Thoracic aorta (tissue), 2 donors: Measurements from ENCODE around the gene HES7. TPM values are rescaled to one million over a fixed set of nuclear protein-coding genes. Genes with fewer than 3 reads are reported as not detected.
A peak's percentile ranks its signal among the peaks of the same experiment; 100 is the strongest.

ENCODE experiments used
- ATAC-seq: fragments of 150-250 bp; one replicate; pipeline ENCODE4 v1.8.0; 2017; ENCODE audit warnings: low read depth; ENCODE audit not compliant: insufficient number of reproducible peaks, low FRiP score
- DNase-seq: peaks from one replicate; pipeline ENCODE4 v3.0.0-alpha.2; 2020; ENCODE audit warnings: low spot score
- H3K27ac ChIP-seq, 2 donors: fragments of 200-600 bp; sonication (generic); 1 replicate in 1 of 2; 2 replicates in 1 of 2; pipeline ENCODE4 v1.5.1; 2016; ENCODE audit warnings: mild to moderate bottlenecking in 2 of 2, moderate library complexity in 2 of 2
- H3K27me3 ChIP-seq: fragments of 200-600 bp; sonication (generic); replicated peaks from 2 replicates; pipeline ENCODE4 v1.6.0; 2016; ENCODE audit warnings: mild to moderate bottlenecking; ENCODE audit not compliant: insufficient read depth
- H3K36me3 ChIP-seq: fragments of 200-600 bp; sonication (generic); one replicate; pipeline ENCODE4 v1.5.1; 2016
- H3K4me1 ChIP-seq, 2 donors: fragments of 200-600 bp; sonication (generic); 1 replicate in 1 of 2; 2 replicates in 1 of 2; pipeline versions ENCODE4 v1.5.1 to v1.6.0; 2016; ENCODE audit warnings: low read depth in 2 of 2, mild to moderate bottlenecking in 1 of 2; ENCODE audit not compliant: control insufficient read depth in 1 of 2
- H3K4me3 ChIP-seq: fragments of 200-600 bp; sonication (generic); 2 replicates; pipeline ENCODE4 v1.5.1; 2016; ENCODE audit warnings: mild to moderate bottlenecking
- H3K9me3 ChIP-seq: fragments of 200-600 bp; sonication (generic); 2 replicates; pipeline ENCODE4 v1.5.1; 2016
- CTCF ChIP-seq: fragments of 200-600 bp; sonication (generic); IDR thresholded peaks from one replicate; pipeline ENCODE4 v1.5.1; 2019; ENCODE audit warnings: antibody characterized with exemption
- total RNA-seq, 2 donors: library from RNA; depleted of rRNA; stranded (reverse); fragments of >200 nt; gene quantifications; one replicate each; pipeline versions ENCODE4 v1.1.0 to v1.2.3, GENCODE V29; 2016

HES7 gene
- total RNA-seq, 2 donors from 2014 or later = not detected

GRCh38 chr17:8161289-8162232 lies 37.7 kb upstream of the HES7 start:
- ATAC-seq = no peak
- peak overlapping the region; percentile 98 to 99 for H3K27ac ChIP-seq

GRCh38 chr17:8160741-8161221 lies 36.9 kb upstream of the HES7 start:
- ATAC-seq = no peak
- Histone ChIP-seq H3K4me1 (peaks cover 28 to 58% of the 10 kb centered on the region in 2 donors), H3K27ac (peak overlapping the region; percentile 98 to 99), H3K9me3 (no peaks in the 10 kb centered on the region), H3K4me3 (peak overlapping the region; percentile 0), H3K27me3 (no peaks in the 10 kb centered on the region), H3K36me3 (no peaks in the 10 kb centered on the region)
- no peak for DNase-seq
- TF ChIP-seq CTCF = no peak

More at GRCh38 chr17:8161289-8162232, 37.7 kb upstream of the HES7 start:
- H3K4me1 ChIP-seq = peaks cover 28 to 58% of the 10 kb centered on the region in 2 donors
- H3K27me3 ChIP-seq = no peaks in the 10 kb centered on the region
- no peak for TF ChIP-seq CTCF
- H3K9me3 ChIP-seq = no peaks in the 10 kb centered on the region
- no peaks in the 10 kb centered on the region for H3K36me3 ChIP-seq
- DNase-seq = no peak
- H3K4me3 ChIP-seq = peak overlapping the region; percentile 100

- H3K27me3 ChIP-seq = no peaks in the 10 kb centered on the region
- H3K4me3 ChIP-seq = no peak overlapping the region
- peak overlapping the region; percentile 98 to 99 for H3K27ac ChIP-seq
- H3K36me3 ChIP-seq = no peaks in the 10 kb centered on the region
- H3K9me3 ChIP-seq = no peaks in the 10 kb centered on the region
- peaks cover 28 to 58% of the 10 kb centered on the region in 2 donors for H3K4me1 ChIP-seq
- TF ChIP-seq CTCF = no peak
- no peak for ATAC-seq
- no peak for DNase-seq
Measured at GRCh38 chr17:8160224-8160577, 36.3 kb upstream of the HES7 start.

- Histone ChIP-seq H3K27me3 (no peaks in the 10 kb centered on the region), H3K27ac (peak overlapping the region; percentile 2 to 98), H3K36me3 (no peaks in the 10 kb centered on the region), H3K4me1 (peaks cover 28 to 57% of the 10 kb centered on the region in 2 donors), H3K4me3 (no peak overlapping the region), H3K9me3 (no peaks in the 10 kb centered on the region)
- no peak for ATAC-seq
- no peak for TF ChIP-seq CTCF
- no peak for DNase-seq
Measured at GRCh38 chr17:8159459-8160223, 35.7 kb upstream of the HES7 start.

GRCh38 chr17:8159032-8159400 lies 35.1 kb upstream of the HES7 start:
- DNase-seq = no peak
- peaks cover 24 to 51% of the 10 kb centered on the region in 2 donors for H3K4me1 ChIP-seq
- no peaks in the 10 kb centered on the region for H3K9me3 ChIP-seq
- no peak overlapping the region for H3K4me3 ChIP-seq
- peak overlapping the region; percentile 96 to 98 for H3K27ac ChIP-seq
- no peaks in the 10 kb centered on the region for H3K27me3 ChIP-seq
- no peak for TF ChIP-seq CTCF
- H3K36me3 ChIP-seq = no peaks in the 10 kb centered on the region
- no peak for ATAC-seq
